ENCODE data around the gene KIF20B.

KIF20B gene, protein sequence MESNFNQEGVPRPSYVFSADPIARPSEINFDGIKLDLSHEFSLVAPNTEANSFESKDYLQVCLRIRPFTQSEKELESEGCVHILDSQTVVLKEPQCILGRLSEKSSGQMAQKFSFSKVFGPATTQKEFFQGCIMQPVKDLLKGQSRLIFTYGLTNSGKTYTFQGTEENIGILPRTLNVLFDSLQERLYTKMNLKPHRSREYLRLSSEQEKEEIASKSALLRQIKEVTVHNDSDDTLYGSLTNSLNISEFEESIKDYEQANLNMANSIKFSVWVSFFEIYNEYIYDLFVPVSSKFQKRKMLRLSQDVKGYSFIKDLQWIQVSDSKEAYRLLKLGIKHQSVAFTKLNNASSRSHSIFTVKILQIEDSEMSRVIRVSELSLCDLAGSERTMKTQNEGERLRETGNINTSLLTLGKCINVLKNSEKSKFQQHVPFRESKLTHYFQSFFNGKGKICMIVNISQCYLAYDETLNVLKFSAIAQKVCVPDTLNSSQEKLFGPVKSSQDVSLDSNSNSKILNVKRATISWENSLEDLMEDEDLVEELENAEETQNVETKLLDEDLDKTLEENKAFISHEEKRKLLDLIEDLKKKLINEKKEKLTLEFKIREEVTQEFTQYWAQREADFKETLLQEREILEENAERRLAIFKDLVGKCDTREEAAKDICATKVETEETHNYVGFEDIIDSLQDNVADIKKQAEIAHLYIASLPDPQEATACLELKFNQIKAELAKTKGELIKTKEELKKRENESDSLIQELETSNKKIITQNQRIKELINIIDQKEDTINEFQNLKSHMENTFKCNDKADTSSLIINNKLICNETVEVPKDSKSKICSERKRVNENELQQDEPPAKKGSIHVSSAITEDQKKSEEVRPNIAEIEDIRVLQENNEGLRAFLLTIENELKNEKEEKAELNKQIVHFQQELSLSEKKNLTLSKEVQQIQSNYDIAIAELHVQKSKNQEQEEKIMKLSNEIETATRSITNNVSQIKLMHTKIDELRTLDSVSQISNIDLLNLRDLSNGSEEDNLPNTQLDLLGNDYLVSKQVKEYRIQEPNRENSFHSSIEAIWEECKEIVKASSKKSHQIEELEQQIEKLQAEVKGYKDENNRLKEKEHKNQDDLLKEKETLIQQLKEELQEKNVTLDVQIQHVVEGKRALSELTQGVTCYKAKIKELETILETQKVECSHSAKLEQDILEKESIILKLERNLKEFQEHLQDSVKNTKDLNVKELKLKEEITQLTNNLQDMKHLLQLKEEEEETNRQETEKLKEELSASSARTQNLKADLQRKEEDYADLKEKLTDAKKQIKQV (N-terminal part only)

GRCh38 chr10:89701242-89702120, at the start of gene KIF20B:
KIF20B (plus strand) TSS chr10:89701590; CDS start chr10:89705295, 3,705 bp downstream.
- peak; percentile 79 for DNase-seq (ENCODE audit: low read depth)

- no peak for DNase-seq (ENCODE audit: low read depth)
Observed at GRCh38 chr10:89651916-89652573, 49.3 kb upstream of the KIF20B start.

GRCh38 chr10:89652806-89653370, 48.5 kb upstream of the KIF20B start:
- no peak for DNase-seq (ENCODE audit: low read depth)

DNA sequence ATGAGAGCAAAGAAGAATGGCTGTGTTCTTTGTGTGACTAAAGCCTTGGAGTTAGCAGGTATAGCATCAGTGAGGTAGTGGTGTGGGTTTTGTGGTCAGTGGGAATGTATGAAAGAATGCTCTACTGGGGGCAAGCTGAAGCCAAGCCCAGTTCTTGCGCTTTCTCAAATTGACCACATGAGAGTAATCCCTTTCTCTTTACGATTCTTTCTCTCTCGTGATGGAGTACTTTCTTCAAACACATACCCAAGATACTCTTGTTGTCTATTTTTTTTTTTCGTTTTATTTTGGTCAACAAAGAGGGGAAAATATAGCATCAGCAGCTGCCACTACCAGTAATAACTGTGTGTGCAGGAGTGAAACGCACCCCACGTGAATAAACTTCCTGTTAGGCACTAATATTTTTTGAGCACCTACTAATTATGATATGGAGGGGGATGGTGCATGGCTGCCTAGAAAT, 48.0 kb upstream of the KIF20B start:
- no peak for DNase-seq (ENCODE audit: low read depth)

DNA sequence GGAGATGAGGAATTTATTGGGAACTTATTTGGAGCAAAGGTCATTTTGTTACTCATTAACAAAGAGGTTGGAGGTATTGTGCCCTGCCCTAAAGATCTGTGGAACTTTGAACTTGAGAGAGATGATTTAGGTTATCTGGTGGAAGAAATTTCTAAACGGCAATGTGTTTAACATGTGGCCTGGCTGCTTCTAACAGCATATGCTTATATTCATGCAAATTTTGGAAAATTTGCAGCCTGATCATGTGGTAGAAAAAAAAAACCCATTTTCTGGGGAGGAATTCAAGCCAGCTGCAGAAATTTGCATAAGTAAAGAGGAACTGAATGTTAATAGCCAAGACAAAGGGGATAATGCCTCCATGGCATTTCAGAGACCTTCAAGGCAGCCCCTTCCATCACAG, 45.7 kb upstream of the KIF20B start:
- no peak for DNase-seq (ENCODE audit: low read depth)

GRCh38 chr10:89657302-89657701, 44.1 kb upstream of the KIF20B start:
- DNase-seq (ENCODE audit: low read depth): no peak

- peak; percentile 79 for DNase-seq (ENCODE audit: low read depth)
Observed at GRCh38 chr10:89659143-89660131, 42.0 kb upstream of the KIF20B start.

GRCh38 chr10:89662596-89662995, 38.8 kb upstream of the KIF20B start:
- no peak for DNase-seq (ENCODE audit: low read depth)

DNA sequence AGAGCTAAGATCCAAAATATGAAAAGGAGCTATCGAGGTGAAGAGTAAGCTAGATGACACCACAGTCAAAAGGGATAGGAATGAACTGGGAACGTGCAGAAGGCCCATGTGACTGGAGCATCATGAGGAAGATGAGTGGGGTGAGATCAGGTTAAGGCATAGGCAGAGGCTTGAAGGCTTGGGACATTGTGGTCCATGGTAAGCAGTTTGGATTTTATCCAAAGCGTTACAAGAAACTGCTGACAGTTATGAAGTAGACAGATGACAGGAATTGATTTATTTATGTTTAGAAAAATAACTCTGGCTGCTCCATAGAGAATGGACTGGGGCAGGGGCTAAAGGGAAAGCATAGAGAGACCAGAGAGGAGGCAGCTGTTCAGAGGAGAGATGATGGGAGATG, 38.2 kb upstream of the KIF20B start:
- no peak for DNase-seq (ENCODE audit: low read depth)

- DNase-seq (ENCODE audit: low read depth): no peak
Observed at GRCh38 chr10:89664203-89664602, 37.2 kb upstream of the KIF20B start.

- DNase-seq (ENCODE audit: low read depth): no peak
Observed at GRCh38 chr10:89665302-89665701, 36.1 kb upstream of the KIF20B start.

GRCh38 chr10:89666138-89666537, 35.3 kb upstream of the KIF20B start:
- DNase-seq (ENCODE audit: low read depth): no peak

DNA sequence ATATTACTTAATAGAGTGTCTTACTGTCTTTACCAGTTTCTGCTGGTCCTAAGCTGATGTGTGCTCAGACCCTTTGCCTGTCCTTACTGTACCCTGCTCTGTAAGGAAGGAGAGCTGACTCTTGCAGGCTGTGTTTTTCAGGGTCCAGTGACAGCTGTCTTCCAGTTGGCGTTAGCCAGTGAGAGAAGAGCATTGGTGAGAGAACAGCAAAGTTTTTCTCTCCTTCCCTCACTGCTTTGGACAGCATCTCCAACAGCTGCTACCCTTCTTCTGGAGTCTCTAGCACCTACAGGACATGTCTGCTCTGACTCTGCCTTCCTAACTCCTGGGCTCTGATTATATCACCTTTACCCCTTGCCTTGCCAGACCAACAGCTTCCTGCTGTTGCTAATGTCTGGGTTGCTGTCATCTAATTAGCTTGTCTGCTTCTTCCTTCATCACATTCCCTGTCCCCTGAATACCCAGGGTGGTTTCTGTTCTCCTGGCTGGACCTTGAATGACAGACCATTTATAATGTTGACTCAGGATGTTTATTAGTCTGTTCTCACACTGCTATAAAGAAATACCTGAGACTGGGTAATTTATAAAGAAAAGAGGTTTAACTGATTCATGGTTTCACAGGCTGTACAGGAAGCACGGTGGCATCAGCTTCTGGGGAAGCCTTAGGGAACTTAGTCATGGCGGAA, 32.9 kb upstream of the KIF20B start:
- no peak for DNase-seq (ENCODE audit: low read depth)

- DNase-seq (ENCODE audit: low read depth): no peak
Observed at GRCh38 chr10:89669985-89670384, 31.4 kb upstream of the KIF20B start.

DNA sequence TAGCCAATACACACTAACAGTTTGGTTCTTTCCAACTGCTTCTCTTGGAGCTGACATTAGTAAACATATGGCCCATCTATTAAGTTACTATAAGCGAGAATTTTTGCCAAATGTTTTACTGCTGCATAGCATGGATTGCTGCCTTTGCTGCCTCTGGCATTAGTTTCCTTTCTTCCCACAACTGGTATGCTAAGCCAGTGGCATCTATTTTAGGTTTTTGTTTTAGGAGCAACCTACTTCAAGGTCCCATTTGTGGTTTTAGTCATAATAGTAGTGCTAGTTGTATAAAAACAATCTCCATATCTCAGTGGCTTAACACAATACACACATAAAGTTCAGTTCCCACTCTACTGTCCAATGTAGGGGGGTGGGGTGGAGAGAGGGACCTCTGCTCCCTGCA, 30.5 kb upstream of the KIF20B start:
- DNase-seq (ENCODE audit: low read depth): no peak

DNA sequence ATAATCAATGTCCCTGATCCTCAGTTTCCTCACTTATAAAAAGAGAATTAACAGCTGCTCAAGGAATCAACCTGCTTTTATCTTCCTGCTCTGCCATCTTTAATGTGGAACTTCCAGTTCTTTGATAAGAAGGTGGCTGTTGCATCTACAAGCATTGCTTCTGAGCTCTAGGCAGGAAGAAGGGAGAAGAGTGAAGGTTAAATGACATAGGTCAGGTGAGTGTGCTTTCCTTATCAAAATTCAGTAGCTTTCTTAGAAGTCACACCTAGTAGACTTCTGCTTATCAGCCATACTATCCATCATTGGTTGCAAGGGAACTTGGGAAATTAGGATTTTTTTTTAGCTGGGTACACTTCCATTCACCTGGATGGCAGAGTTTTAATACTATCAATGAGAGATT, 24.0 kb upstream of the KIF20B start:
- DNase-seq (ENCODE audit: low read depth): no peak

- no peak for DNase-seq (ENCODE audit: low read depth)
Observed at GRCh38 chr10:89679986-89680385, 21.4 kb upstream of the KIF20B start.

DNA sequence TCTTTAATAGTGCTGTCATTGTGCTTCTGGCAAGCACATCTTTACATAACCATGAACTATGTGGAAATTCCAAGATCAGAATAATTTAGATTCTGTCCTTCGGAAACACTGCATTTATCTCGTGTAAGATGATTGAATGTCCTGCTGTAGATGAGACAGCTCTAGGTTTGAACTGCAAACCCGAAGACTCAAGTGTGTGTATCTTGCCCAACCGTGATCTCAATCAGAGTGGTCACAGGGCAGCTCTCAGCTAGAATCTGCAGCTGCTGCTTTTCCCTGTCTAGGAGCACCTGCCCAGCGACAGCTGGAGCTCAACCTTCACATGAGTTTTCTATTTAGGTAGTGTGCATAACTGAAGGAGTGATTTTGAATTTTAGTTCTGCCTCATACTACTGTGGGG, 17.5 kb upstream of the KIF20B start:
- DNase-seq (ENCODE audit: low read depth): no peak
